ENCODE results near the gene FLRT2. TPM values are rescaled to one million over a fixed set of nuclear protein-coding genes. Genes with fewer than 3 reads are reported as not detected.

Gene FLRT2
- total RNA-seq, 2 experiments from 2014 or later, result not detected

DNA sequence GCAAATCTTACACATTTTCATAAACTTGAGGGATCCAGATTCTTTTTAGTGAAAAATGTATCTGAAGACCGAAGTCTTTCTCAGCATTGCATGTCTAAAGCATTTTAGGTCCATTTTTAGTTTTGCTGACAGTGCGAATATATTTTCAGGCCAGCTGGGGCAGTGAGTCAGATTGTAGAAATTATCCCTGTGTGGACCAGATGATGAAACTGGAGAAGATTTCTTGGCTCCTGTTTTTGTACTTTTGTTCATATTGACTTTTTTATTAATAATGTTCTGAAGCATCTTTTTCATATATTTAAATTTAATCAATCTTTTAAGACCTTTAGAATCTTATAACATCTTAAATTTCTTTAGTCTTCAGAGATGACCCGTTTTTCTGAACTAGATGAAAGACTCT is 173.1 kb downstream of the FLRT2 start:
- no peaks in the 10 kb centered on the region for H3K36me3 Mint-ChIP-seq (ENCODE audit: low read depth)
- no peaks in the 10 kb centered on the region for H3K27me3 Mint-ChIP-seq (ENCODE audit: low read depth)
- ATAC-seq, result no peak
- ChIA-PET CTCF (no interaction called here), POLR2A (no interaction called here)
- H3K9me3 Mint-ChIP-seq (ENCODE audit: insufficient read depth), result no peaks in the 10 kb centered on the region
- no peak overlapping the region for H3K27ac Mint-ChIP-seq
- no peak for DNase-seq
- H3K4me1 Mint-ChIP-seq (ENCODE audit: low read depth), result no peaks in the 10 kb centered on the region
- no peak overlapping the region for H3K4me3 Mint-ChIP-seq

Data from activated CD8-positive, alpha-beta T cell treated with anti-CD3 and anti-CD28 coated beads, Interleukin-2, amount 10 ng/mL, durations not matched to agents 7 days and 5 days (primary cell).